Hypothalamus (tissue), 51 donors: Measurements from ENCODE around the gene C4A.
A peak's percentile ranks its signal among the peaks of the same experiment; 100 is the strongest.
"Not testable (repeated sequence)": the region's sequence is repeated elsewhere in the genome, so short reads cannot be mapped to it uniquely, and the experiment has no call there.

Experiments used
- DNase-seq, 51 donors: peaks; one replicate each; lab custom pipeline; 2025; lab: John Stamatoyannopoulos, UW

C4A gene

GRCh38 chr6:31958741-31959739, 22.8 kb upstream of the C4A start, which contains the start of the genes NELFE and SKIC2:
Gene NELFE, minus strand, starts transcription at chr6:31958971. Its CDS starts 525 bp downstream, at chr6:31958446.
Gene SKIC2, plus strand, starts transcription at chr6:31959175. Its CDS starts 18 bp downstream, at chr6:31959193.
- peak in 50 of 51 donors; percentile 77 to 99 (median 97) for DNase-seq

- no peak for DNase-seq
Measured at GRCh38 chr6:31961616-31962015, 20.2 kb upstream of the C4A start.

- DNase-seq = no peak
Measured at GRCh38 chr6:31963921-31964320, 17.9 kb upstream of the C4A start.

- no peak for DNase-seq
Measured at GRCh38 chr6:31965700-31966099, 16.2 kb upstream of the C4A start.

- DNase-seq = no peak
Measured at GRCh38 chr6:31966506-31966905, 15.4 kb upstream of the C4A start.

- no peak for DNase-seq
Measured at GRCh38 chr6:31966997-31967925, 14.6 kb upstream of the C4A start.

- no peak for DNase-seq
Measured at GRCh38 chr6:31967926-31968320, 13.9 kb upstream of the C4A start.

GRCh38 chr6:31968326-31968725, 13.5 kb upstream of the C4A start:
- DNase-seq = no peak

- DNase-seq = no peak
Measured at GRCh38 chr6:31968791-31969711, 12.8 kb upstream of the C4A start.

GRCh38 chr6:31969712-31970603, 11.9 kb upstream of the C4A start:
- DNase-seq = peak in 1 of 51 donors; percentile 17

- peak in 6 of 51 donors; percentile 7 to 21 (median 12) for DNase-seq
Measured at GRCh38 chr6:31970604-31971271, 11.1 kb upstream of the C4A start.

GRCh38 chr6:31971279-31971992, 10.4 kb upstream of the C4A start:
- peak in 1 of 51 donors; percentile 28 for DNase-seq

- DNase-seq = peak in 50 of 51 donors; percentile 77 to 100 (median 95)
Measured at GRCh38 chr6:31971993-31972708, 9.7 kb upstream of the C4A start, which contains the start of gene DXO. Gene DXO, minus strand, starts transcription at chr6:31972138. Its CDS starts 463 bp downstream, at chr6:31971675.

- peak in 2 of 51 donors; percentile 30 to 37 for DNase-seq
Measured at GRCh38 chr6:31972709-31973350, 9.0 kb upstream of the C4A start.

GRCh38 chr6:31976065-31976464, 5.8 kb upstream of the C4A start:
- not testable (repeated sequence) for DNase-seq

GRCh38 chr6:31977816-31978431, 3.9 kb upstream of the C4A start:
- no peak for DNase-seq
